Measurements from ENCODE around the gene CPXM1.

The CPXM1 gene

GRCh38 chr20:2747676-2748235, 52.7 kb downstream of the CPXM1 start:
- no peak for DNase-seq

- DNase-seq: no peak
Observed at GRCh38 chr20:2746636-2747265, 53.7 kb downstream of the CPXM1 start.

- DNase-seq: no peak
Observed at GRCh38 chr20:2745936-2746635, 54.3 kb downstream of the CPXM1 start.

GRCh38 chr20:2745060-2745910, 55.1 kb downstream of the CPXM1 start:
- no peak for DNase-seq
